ENCODE data around the gene SLC6A13.
"Not testable (repeated sequence)": the region's sequence is repeated elsewhere in the genome, so short reads cannot be mapped to it uniquely, and the experiment has no call there.

SLC6A13 gene

GRCh38 chr12:195951-196350 is 66.7 kb downstream of the SLC6A13 start:
- DNase-seq = no peak

DNA sequence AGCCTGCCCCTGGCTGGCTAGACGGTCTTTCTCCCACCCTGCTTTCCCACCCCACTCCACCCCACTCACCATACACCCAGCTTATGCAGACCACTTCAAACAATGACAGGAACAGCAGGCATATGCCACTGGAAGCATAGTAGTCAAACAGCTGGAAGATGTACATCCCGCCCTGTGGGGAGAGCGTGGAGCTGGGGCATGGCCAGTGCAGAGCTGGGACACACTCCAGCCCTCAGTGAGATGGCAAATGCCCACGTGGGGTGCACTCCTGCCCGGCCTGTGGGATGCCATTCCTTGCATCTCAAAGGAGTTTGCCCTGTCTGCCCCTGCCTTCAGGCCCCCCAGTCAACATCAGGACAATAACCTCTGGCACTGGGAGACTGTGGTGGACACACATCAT is 67.5 kb downstream of the SLC6A13 start:
- no peak for DNase-seq

DNA sequence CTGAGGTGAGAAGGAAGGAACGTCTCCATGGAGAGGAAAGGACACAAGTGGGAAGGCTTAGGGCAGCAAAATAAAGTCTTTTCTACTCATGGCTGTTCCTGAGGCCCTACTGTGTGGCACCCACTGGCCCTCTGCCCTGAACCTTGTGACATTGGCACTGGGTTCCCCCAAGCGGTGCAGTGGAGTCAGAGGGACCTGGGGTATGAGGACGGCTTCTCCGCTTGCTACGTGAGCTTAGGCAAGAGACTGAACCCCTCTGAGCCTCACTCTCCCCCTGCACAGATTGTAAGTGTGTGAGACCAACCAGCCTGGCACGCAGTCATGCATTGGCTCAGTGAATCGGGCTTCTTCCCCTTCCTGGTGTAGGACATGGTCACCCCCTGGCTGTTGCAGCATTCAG is 68.4 kb downstream of the SLC6A13 start:
- no peak for DNase-seq

- DNase-seq = no peak
Measured at GRCh38 chr12:193261-193660, 69.4 kb downstream of the SLC6A13 start.

DNA sequence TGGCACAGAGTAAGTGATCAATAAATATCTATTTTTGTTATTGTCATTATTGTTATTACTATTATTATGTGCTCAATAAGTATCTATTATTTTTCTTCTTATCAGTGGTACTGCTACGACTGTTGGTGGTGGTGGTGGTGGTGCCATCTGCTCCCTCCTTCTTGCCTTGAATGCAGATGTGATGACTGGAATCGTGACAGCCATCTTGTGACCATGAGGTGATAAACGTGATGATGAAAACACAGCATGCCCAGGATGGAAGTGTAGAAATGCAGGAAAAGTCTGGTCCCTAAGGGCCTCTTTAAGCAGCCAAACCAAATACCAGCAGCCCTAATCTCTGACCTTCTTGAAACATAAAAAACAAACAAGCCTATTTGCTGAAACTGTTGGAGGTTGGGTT is 71.1 kb downstream of the SLC6A13 start:
- no peak for DNase-seq

- DNase-seq = no peak
Measured at GRCh38 chr12:190881-191280, 71.8 kb downstream of the SLC6A13 start.

GRCh38 chr12:189622-189962 is 73.0 kb downstream of the SLC6A13 start:
- no peak for DNase-seq

- DNase-seq = no peak
Measured at GRCh38 chr12:188910-189621, 73.6 kb downstream of the SLC6A13 start.

- DNase-seq = not testable (repeated sequence)
Measured at GRCh38 chr12:187986-188909, 74.4 kb downstream of the SLC6A13 start.

DNA sequence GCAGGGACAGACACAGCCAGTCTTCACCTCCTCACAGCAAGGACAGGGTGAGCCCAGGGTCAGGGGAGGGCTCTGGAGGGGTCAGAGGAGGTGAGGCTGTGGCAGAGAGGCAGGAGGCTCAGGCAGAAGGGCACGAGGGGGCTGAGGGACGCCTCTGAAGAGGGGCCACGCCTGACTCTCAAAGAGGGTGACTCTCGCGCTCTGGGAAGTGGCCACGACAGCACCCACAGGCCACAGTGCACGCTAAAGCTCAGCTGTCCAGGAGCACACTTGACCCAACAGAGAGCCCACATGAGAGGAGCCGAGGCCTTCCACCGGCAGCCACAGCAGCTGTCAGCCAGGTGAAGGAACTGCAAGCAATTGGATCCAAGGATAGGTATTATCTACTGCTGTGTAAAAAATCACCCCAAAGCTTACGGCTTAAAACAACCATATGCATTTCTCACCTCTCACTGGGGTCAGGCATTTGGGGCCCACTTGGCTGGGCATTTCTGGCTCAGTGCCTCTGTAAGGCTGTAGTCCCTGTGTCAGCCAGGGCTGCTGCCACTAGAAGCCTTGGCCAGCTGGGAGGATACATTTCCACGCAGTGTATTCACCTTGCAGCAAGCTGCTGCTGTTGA is 76.5 kb downstream of the SLC6A13 start:
- no peak for DNase-seq

GRCh38 chr12:185576-185955 is 77.1 kb downstream of the SLC6A13 start:
- no peak for DNase-seq

DNA sequence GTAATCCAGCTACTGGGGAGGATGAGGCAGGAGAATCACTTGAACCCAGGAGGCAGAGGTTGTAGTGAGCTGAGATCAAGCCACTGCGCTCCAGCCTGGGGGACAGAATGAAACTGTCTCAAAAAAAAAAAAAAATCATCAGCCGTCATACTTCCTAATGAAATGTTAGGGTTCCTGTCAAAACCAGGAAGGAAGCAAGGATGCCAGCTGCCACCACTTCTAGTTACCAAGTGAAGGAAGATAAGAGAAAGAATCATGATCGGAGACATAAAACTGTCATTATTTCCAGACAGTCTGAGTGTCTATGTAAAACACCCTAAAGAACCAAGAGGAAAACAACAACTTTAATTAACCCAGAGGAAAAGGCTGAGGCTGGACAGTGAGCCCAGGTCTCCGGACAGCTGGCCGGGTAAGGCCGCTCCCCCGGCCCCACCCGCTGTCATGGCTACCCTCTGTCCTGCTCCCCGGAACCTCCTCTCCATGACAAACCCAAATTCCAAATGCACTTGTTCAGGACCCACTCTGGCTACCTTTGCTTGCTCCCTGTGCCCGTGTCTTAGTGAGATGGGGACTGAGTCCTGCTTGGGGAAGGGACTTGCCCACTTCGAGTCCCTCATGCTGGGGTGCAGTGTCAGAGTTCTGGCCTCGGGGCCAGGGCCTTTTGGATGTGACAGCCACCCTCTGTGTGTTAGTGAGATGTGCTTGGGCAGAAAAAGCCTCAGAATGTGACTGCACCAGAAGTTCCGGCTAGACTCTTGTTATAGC is 77.6 kb downstream of the SLC6A13 start:
- DNase-seq = no peak

GRCh38 chr12:182381-182892 is 80.2 kb downstream of the SLC6A13 start:
- DNase-seq = no peak

DNA sequence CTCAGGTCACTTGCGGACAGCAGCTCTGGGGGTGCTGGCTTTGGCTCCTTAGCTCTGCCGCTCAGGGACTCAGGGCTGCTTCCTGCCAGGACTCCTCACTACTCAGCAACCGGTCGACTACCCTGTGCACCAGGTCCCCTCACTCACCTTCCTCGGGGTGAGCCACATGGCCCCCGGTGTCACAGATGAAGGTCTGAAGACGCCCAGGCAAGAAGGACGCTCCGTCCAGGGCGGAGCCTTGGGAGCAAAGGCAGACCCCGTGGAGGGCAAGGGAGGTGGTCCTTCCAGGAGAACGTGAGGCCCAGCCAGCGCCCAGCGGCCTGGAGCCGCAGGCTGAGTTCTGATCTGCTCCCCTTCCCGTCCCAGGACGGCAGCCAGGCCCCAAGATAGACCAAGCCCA is 80.7 kb downstream of the SLC6A13 start:
- DNase-seq = no peak

DNA sequence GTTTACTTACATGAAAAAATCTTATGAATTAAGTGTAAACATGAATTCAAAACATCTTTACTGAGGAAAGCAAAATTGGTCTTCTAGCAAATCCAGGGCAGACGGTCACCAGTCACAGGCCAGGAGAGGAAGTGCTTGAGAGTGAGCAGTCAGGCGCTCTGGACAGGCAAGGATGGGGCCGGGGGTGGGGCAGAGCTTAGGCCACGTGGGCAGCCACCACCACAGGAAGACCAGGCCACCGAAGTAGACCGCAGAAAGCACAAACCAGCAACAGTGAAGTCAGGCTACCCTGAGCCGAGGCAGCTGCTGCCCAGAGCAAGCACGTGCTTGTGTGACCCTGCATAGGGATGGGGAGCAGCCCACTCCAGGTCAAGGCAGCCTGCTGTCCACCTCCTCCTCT is 82.2 kb downstream of the SLC6A13 start:
- no peak for DNase-seq

- no peak for DNase-seq
Measured at GRCh38 chr12:179885-180284, 82.8 kb downstream of the SLC6A13 start.

- no peak for DNase-seq
Measured at GRCh38 chr12:179131-179884, 83.3 kb downstream of the SLC6A13 start.

DNA sequence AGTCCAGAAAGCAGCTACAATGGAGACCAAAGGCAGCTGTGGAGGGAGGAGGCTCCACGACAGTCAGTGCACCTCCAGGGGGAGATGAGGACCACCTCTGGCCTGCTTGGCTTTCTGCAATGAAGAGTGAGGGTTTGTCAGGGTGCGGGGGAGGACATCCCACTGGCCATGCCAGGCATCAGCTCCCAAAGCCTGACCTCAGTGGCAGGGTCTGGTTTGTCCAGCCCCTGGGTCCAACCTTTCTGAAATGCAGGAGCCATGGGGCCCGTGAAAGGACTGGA is 83.9 kb downstream of the SLC6A13 start:
- DNase-seq = no peak

DNA sequence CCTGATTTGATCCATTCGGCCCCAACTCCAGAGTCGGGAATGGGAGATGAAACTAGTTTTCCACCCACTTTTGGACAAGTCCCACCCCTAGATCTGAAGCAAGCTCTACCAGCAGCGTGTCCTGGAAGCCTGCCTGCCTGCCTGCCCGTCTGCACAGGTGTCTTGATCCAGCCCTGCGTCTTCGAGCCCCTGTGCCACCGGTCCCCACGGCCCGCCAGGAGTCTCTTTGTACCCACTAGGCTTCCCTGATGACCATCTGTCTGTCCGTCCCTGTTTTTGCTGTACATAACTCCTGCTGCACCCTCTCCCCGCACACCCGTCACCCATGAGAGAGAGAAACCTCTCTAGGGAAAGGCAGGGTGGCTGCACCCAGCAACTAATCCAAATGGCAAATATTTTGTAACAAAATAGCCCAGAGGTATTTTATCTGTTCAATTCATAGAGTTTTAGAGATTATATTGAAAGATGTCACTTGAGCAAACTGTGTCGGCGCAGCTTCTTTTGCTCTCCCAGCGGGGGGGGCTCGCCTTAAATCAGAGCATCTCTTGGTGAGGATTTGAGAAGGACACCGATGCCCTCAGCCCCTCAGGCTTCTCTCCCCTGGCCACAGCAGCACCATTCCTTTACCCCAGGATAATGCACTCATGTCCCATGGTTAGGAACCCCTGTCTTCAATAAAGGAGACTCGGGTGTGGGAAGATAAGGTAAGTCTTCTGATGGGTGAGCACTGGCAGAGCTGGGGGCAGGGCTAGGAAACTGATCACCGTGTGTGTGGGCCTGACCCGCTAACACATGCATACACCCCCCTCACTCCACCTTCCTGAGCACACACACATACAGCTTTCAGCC is 84.4 kb downstream of the SLC6A13 start:
- no peak for DNase-seq

GRCh38 chr12:177336-177979 is 85.2 kb downstream of the SLC6A13 start:
- DNase-seq = no peak

Measured in activated gamma-delta T cell (primary cell).